GM21529 (cell line): Measurements from ENCODE around the gene CCDC87.
"Not testable (repeated sequence)": the region's sequence is repeated elsewhere in the genome, so short reads cannot be mapped to it uniquely, and the experiment has no call there.

ENCODE experiments used
- ATAC-seq: cut with Tn5 transposase; IDR thresholded peaks from one replicate; pipeline ENCODE4 v1.9.1; 2021; ENCODE audit not compliant: unreplicated experiment

CCDC87 gene

DNA sequence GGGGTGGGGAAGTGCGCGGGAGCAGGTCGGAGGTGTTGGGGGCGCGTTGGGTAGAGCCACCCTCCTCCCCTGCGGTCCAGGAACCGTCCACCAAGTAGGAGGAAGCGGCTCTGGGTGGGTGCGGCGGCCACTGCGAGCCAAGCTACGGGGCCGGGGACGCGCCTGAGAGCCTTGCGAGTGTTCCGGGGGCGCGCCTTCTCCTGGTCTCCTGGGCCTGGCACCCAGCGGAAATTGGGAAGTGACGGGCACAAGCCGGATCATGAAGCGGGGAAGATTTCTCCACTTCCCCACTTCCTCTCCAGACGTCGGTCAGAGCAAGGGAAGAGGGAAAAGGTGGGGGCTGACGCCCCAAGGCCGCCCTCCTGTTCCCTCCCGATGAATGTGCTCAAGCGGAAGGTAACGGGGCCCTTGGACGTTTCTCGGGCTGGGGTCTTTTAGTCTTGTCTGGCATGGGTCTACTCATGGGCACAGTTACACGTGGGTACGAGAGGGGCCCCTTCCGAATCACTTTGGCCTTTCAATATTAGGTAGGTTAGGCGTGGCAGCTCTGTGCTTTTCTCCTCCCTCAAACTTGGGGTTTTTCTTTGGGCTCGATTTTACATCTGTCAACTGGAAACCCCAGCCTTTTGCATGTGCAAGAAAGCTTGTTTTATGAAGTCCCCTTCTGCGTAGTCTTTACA lies 24.4 kb upstream of the CCDC87 start:
- ATAC-seq, result no peak

DNA sequence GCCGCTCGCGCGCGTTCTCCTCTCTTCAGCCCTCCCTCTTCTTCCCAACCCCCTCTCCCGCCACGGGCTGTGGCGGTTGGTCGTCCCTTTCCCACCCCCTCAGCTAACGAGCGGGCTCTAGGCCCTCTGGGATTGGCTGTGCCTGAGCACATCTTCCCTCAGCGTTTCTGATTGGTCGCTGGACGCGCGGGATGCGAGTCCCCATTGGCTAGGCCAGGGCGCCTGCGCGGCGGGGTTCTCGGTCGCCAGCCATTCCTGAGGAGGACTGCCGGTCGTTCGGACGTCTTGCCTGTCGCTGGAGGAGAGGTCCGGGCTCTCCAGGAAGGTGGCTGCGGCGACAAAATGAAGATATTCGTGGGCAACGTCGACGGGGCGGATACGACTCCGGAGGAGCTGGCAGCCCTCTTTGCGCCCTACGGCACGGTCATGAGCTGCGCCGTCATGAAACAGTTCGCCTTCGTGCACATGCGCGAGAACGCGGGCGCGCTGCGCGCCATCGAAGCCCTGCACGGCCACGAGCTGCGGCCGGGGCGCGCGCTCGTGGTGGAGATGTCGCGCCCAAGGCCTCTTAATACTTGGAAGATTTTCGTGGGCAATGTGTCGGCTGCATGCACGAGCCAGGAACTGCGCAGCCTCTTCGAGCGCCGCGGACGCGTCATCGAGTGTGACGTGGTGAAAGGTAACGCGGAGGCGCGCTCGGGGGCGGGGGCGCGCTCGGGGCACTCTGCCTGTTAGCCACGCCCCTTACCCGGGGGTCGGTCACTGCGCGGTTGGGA lies 23.7 kb upstream of the CCDC87 start, which contains the start of gene RBM14:
TSS of gene RBM14 (plus strand) at position 252 of the 776 bp plus-strand sequence. CDS start at position 343, 91 bp downstream.
- peak; percentile 89 for ATAC-seq

GRCh38 chr11:66614073-66614472 lies 21.2 kb upstream of the CCDC87 start:
- ATAC-seq, result no peak

- ATAC-seq, result no peak
Measured at GRCh38 chr11:66612458-66612857, 19.6 kb upstream of the CCDC87 start.

- ATAC-seq, result no peak
Measured at GRCh38 chr11:66609721-66610617, 17.1 kb upstream of the CCDC87 start.

DNA sequence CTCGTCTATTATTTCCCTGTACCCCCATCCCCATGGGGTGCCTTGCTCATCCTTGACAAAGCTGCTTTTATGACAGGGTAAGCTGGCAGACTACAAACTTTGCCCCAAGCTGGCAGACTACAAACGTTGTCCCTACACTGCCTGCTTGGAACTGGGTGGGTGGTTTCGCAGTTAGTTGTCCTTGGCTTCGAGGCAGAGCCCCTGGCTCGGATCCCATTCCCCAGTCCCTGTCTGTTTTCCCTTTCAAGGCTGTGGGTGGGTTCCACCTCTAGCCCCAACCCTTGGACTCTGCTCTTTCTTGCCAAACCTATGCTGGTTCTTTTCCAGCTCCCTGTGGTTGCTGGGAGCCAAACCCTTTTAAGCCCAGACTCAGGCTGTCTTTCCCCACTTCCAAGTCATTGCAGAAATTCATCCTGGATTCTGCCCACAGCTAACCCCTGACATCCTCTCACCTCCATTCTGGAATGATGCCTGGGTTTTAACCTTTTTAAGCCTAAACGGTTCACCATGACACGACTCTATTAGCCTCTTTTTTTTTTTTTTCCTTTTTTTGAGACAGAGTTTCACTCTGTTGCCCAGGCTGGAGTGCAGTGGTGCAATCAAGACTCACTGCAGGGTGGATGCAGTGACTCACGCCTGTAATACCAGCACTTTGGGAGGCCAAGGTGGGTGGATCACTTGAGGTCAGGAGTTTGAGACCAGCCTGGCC lies 14.4 kb upstream of the CCDC87 start:
- ATAC-seq, result no peak

DNA sequence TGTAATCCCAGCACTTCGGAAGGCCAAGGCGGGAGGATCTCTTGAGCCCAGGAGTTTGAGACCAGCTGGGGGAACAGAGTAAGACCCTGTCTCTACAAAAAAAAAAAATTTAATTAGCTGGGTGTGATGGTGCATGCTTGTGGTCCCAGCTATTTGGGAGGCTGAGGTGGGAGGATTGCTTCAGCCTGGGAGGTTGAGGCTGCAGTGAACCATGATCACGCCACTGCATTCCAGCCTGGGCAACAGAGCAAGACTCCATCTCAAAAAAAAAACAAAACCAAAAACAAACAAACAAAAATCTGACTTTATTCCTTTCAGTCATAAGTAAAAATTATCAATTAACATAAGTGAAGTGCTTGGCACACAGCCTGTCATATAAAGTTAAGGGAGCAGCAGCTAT lies 13.7 kb upstream of the CCDC87 start:
- ATAC-seq, result not testable (repeated sequence)

DNA sequence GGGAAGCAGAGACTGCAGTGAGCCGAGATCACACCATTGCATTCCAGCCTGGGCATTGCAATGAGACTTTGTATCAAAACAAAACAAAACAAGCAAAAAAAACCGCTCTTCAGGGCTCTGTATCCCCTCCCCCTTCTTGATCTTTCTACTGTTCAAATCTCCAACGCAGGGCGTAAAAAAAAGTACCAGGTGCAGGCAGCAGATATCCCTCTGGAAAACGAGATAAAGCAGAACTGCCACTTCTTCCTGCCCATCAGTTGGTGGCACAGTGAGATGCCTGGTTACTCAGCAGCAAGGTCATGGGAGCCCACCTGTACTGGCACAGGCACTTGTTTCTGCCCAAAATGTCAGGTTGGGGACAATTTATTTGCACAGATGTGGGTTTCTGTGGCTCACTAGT lies 11.3 kb upstream of the CCDC87 start:
- ATAC-seq, result no peak

GRCh38 chr11:66603072-66603471 lies 10.2 kb upstream of the CCDC87 start:
- no peak for ATAC-seq

GRCh38 chr11:66600631-66601233 lies 7.9 kb upstream of the CCDC87 start:
- ATAC-seq, result no peak

- ATAC-seq, result no peak
Measured at GRCh38 chr11:66600219-66600618, 7.4 kb upstream of the CCDC87 start.

- no peak for ATAC-seq
Measured at GRCh38 chr11:66598993-66599392, 6.1 kb upstream of the CCDC87 start.

DNA sequence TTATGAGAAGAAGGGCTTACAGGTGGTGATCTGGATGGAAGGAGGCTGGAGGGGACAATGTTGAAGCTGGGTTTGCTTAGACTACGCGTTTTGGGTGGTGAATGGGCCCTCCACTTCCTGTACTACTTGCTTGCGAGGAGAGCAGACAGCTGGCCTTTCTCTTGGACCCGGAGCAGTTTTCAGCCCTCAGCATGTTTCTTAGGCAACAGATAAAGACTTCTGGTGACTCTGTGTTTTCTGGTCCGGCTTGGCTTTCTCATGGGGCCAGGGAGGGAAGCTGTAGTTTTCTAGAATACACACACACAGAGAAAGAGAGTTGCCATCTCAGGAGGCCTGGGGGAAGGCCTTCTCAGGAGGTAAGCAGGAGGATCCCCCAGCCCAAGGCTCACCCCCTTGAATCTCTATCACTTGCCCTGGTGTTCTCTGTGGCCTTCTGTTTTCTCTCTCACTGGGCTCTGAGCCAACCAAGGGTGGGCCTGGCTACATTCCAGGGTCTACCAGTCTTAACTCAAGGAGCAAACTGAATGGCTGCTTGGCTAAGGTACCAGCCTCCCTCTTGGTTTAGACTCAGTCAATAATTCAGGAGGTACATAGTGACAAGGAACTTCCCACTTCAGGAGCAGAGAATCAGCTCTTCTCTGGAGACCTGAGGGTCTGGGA lies 2.5 kb upstream of the CCDC87 start:
- no peak for ATAC-seq

- ATAC-seq, result no peak
Measured at GRCh38 chr11:66593650-66594049, 787 bp upstream of the CCDC87 start.

DNA sequence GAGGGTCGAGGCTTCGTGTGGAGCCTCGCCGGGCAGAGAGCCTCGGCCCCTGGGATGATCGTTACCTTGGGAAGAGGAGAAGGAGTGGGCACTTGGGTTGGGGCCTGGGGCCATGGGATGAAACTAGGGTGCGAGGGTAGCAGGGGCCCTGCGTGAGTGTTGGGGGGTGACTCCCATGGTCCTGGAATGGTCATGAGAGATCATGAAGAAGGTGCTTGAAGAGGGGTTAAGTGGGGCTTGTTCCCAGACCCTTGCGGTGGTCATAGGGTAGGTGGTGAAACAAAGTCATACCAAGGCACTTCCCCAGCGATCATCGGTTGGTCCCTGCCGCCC lies 406 bp upstream of the CCDC87 start:
- no peak for ATAC-seq

DNA sequence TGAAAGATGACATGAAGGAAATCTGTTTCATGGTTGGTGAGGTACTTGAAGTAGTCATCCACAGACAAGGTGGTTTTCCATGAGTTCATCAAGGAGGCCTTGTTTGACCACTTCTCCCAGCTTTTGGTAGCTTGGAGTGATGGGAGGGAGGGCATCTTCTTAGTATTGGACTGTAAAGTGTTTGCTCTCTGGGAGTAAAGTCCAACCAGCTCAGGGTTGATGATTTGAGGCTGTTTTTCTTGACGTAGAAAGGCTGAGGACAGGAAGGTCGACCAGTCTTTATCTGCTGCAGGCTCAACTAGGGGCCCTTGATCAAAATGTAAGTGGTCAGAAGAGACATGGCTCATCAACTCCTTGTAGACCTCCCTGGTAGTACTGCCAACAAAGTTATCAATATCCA lies 1.7 kb downstream of the CCDC87 start:
- no peak for ATAC-seq

DNA sequence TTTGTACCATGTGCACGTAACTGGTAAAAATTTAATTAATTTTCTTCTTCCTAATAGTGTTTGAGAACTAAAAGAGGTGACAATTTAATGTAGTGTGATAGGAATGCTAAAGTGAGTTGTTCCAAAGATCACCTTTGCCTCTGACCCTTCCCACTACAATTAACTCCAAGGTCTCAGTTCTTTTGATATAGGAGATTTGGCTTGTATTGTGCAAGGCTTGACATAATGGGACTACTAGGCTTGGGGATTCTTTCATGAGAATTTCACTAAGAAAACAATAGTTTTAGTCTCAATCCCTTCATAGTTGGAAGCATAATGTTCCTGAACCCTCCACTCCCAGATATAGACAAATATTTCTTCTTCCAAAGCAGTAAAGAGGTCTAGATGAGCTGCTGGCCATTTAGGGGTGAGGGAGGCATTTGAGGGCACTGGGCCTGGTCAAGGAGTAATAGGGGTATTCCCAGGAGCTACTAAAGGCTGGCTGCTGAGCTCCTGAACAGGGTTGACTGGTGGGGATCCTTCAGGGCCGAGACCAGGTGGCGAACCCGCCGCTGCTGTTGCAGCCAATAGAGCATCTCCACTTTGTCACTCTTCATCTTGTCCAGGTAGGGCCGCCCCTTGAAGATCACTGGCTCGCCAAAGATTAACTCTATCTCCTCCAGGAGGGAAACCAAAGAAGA lies 2.7 kb downstream of the CCDC87 start:
- ATAC-seq, result no peak

DNA sequence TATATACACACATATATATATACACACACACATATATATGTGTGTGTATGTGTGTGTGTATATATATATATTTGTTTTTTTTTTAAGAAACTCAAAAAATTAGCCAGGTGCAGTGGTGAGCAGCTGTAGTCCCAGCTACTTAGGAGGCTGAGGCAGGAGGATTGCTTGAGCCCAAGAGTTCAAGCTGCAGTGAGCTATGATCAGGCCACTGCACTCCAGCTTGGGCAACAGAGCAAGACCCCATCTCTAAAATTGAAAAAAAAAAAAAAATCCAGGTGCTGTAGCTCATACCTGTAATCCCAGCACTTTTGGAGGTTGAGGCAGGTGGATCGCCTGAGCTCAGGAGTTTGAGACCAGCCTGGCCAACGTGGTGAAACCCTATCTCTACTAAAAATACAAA lies 3.5 kb downstream of the CCDC87 start:
- not testable (repeated sequence) for ATAC-seq

DNA sequence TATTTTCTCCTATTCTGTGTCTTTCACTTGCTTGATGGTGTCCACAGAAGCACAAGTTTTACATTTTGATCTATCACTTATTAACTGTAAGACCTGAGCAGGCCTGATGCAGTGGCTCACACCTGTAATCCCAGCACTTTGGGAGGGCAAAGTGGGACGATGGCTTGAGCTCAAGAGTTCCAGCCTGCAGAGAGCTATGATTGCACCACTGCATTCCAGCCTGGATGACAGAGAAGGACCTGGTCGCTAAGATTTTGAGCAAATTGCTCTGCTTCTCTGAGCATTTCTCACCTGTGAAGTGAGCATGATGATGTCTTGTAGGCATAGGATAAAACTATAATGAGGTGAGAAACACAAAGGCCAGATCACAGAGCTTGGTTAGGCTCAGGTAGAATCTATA lies 6.7 kb downstream of the CCDC87 start:
- no peak for ATAC-seq
